Endothelial cell of umbilical vein (primary cell): Measurements from ENCODE around the gene DYRK1A. TPM values are rescaled to one million over a fixed set of nuclear protein-coding genes. Genes with fewer than 3 reads are reported as not detected.

Experiments used
- BruUV-seq: library from RNA; stranded (reverse); fragments of 400-500 nt; replicated peaks from 2 replicates; lab custom pipeline; 2021; lab: Mats Ljungman, UMichigan
- CTCF ChIA-PET: fragments of 300-600, 350-600 bp; sonication (Branson Sonifier 250); formaldehyde crosslinking; loops from one replicate; lab custom pipeline; 2021; ENCODE audit warnings: antibody characterized with exemption, inconsistent platforms; lab: Charles Lee
- POLR2A ChIA-PET: fragments of 300-600, 350-600 bp; sonication (Branson Sonifier 250); formaldehyde crosslinking; loops from one replicate; lab custom pipeline; 2021; ENCODE audit warnings: antibody characterized with exemption, inconsistent platforms; lab: Charles Lee
- DNase-seq: peaks from one replicate; pipeline ENCODE4 v3.0.0-alpha.2; 2011; ENCODE audit warnings: low read depth, low spot score
- FAIRE-seq: peaks from 2 replicates; lab custom pipeline; 2011; peaks lifted over from hg19 to GRCh38; lab: Jason Lieb, UNC
- H2AFZ ChIP-seq: 2 replicates; pipeline ENCODE4 v1.6.0; 2012; ENCODE audit warnings: low read depth, low read length, control low read depth, inconsistent platforms
- H3K27ac ChIP-seq: 2 replicates; pipeline ENCODE4 v1.5.1; 2011; ENCODE audit warnings: low read depth, mild to moderate bottlenecking, control low read depth, low read length, moderate library complexity; ENCODE audit not compliant: insufficient read depth
- H3K27me3 ChIP-seq, 2 experiments: 2 replicates each; pipeline versions ENCODE4 v1.6.0 to v1.6.1; 2011; ENCODE audit warnings: low read length in 2 of 2, mixed read lengths in 1 of 2; ENCODE audit not compliant: control insufficient read depth in 2 of 2, insufficient read depth in 2 of 2
- H3K36me3 ChIP-seq, 2 experiments: 2 replicates in 1 of 2; 3 replicates in 1 of 2; pipeline ENCODE4 v1.5.1; 2011; ENCODE audit warnings: low read length in 2 of 2, mild to moderate bottlenecking in 1 of 2, moderate library complexity in 1 of 2; ENCODE audit not compliant: control insufficient read depth in 2 of 2, insufficient read depth in 2 of 2; ENCODE audit errors: extremely low read depth in 1 of 2
- H3K4me1 ChIP-seq: 3 replicates; pipeline ENCODE4 v1.5.1; 2011; ENCODE audit warnings: mild to moderate bottlenecking, low read length; ENCODE audit not compliant: control insufficient read depth, insufficient read depth; ENCODE audit errors: extremely low read depth
- H3K4me2 ChIP-seq: 2 replicates; pipeline ENCODE4 v1.6.1; 2011; ENCODE audit warnings: low read length, control low read depth, mixed read lengths; ENCODE audit not compliant: insufficient read depth
- H3K4me3 ChIP-seq, 3 experiments: fragments of 200-600 bp in 1 of 3; sonication (generic), shearing (Covaris generic) in 1 of 3; replicated peaks in 1 of 3; 2 replicates each; pipeline ENCODE4 v1.5.1; 2011 to 2016; ENCODE audit warnings: control low read depth in 3 of 3, low read length in 3 of 3, mild to moderate bottlenecking in 2 of 3, inconsistent platforms in 1 of 3, low read depth in 1 of 3, moderate library complexity in 1 of 3; ENCODE audit not compliant: insufficient read depth in 1 of 3
- H3K79me2 ChIP-seq: 2 replicates; pipeline ENCODE4 v1.6.0; 2012; ENCODE audit warnings: low read length, inconsistent platforms; ENCODE audit not compliant: control insufficient read depth, insufficient read depth
- H3K9ac ChIP-seq: replicated peaks from 2 replicates; pipeline ENCODE3; 2011; ENCODE audit warnings: low read length, control low read depth; ENCODE audit not compliant: insufficient read depth; ENCODE audit errors: extremely low read depth
- H3K9me1 ChIP-seq: replicated peaks from 3 replicates; pipeline ENCODE4 v1.6.0; 2011; ENCODE audit warnings: mild to moderate bottlenecking, low read length; ENCODE audit not compliant: control insufficient read depth, insufficient read depth; ENCODE audit errors: extremely low read depth
- H3K9me3 ChIP-seq: replicated peaks from 2 replicates; pipeline ENCODE4 v1.5.1; 2012; ENCODE audit warnings: low read length, inconsistent platforms; ENCODE audit not compliant: control insufficient read depth, insufficient read depth
- H4K20me1 ChIP-seq: replicated peaks from 2 replicates; pipeline ENCODE3; 2011; ENCODE audit warnings: mild to moderate bottlenecking, low read length; ENCODE audit not compliant: control insufficient read depth, insufficient read depth; ENCODE audit errors: extremely low read depth
- CTCF ChIP-seq, 2 donors: IDR thresholded peaks; 1 replicate in 1 of 2; 2 replicates in 1 of 2; pipeline ENCODE4 v1.5.1; 2011; ENCODE audit warnings: low read length in 2 of 2, mild to moderate bottlenecking in 2 of 2, moderate library complexity in 2 of 2, control low read depth in 1 of 2, inconsistent platforms in 1 of 2, low read depth in 1 of 2; ENCODE audit not compliant: insufficient read depth in 1 of 2; ENCODE audit errors: extremely low read depth in 1 of 2
- EZH2 ChIP-seq: IDR thresholded peaks from 2 replicates; pipeline ENCODE4 v1.6.1; 2012; ENCODE audit warnings: borderline replicate concordance, low read depth, mild to moderate bottlenecking, moderate library complexity, low read length, inconsistent platforms; ENCODE audit not compliant: severe bottlenecking
- FOS ChIP-seq: IDR thresholded peaks from 2 replicates; pipeline ENCODE4 v1.6.1; 2011; ENCODE audit warnings: mild to moderate bottlenecking, low read length, moderate library complexity, borderline replicate concordance; ENCODE audit not compliant: insufficient read depth
- GATA2 ChIP-seq: IDR thresholded peaks from 2 replicates; pipeline ENCODE4 v1.7.0; 2011; ENCODE audit warnings: low read depth, mild to moderate bottlenecking, moderate library complexity, mixed read lengths, low read length; ENCODE audit not compliant: insufficient read length, insufficient read depth
- JUN ChIP-seq: IDR thresholded peaks from 2 replicates; pipeline ENCODE4 v1.6.1; 2011; ENCODE audit warnings: borderline replicate concordance, low read depth; ENCODE audit not compliant: insufficient read length, insufficient read depth
- MAX ChIP-seq: IDR thresholded peaks from 2 replicates; pipeline ENCODE4 v1.6.1; 2011; ENCODE audit not compliant: insufficient read depth, insufficient read length
- MYC ChIP-seq: IDR thresholded peaks from one replicate; pipeline ENCODE4 v1.6.1; 2011; ENCODE audit warnings: mild to moderate bottlenecking, low read depth, low read length
- POLR2A ChIP-seq: IDR thresholded peaks from 2 replicates; pipeline ENCODE4 v1.6.1; 2012; ENCODE audit warnings: low read depth, mild to moderate bottlenecking, control low read depth, low read length
- POLR2AphosphoS5 ChIP-seq: IDR thresholded peaks from 2 replicates; pipeline ENCODE4 v1.6.1; 2012; ENCODE audit warnings: low read depth, mild to moderate bottlenecking, control low read depth, low read length, moderate library complexity; ENCODE audit not compliant: insufficient read depth
- dilution Hi-C: fragments of 300-500 bp; cut with MboI; formaldehyde crosslinking; loops from one replicate; pipeline ENCODE4 v1.15.0; 2019; ENCODE audit warnings: low sequenced_read_pairs; ENCODE audit not compliant: extremely low pct_ligation_motif_present
- intact Hi-C: fragments of 100-400 bp; cut with micrococcal nuclease; formaldehyde crosslinking; loops from one replicate; pipeline ENCODE4 v1.10.0; 2022
- polyA plus RNA-seq, 4 experiments: library from polyadenylated mRNA; depleted of rRNA in 3 of 4; stranded (reverse) in 3 of 4; unstranded in 1 of 4; fragments of >200 nt; gene quantifications; 2 replicates each; pipeline versions ENCODE4 v1.2.1 to v1.2.3, GENCODE V29; 2011 to 2012; ENCODE audit warnings: missing spikeins in 1 of 4
- total RNA-seq: library from RNA; stranded (reverse); gene quantifications from 2 replicates; pipeline ENCODE4 v1.2.3, GENCODE V29; 2021

DYRK1A gene
- total and polyA plus RNA-seq, 2 donors (not counting 3 experiments of a cell fraction or from before 2014, with no cell fraction given) = 51.8 to 53.7 TPM

GRCh38 chr21:37575580-37575979, 209.0 kb downstream of the DYRK1A start:
- H3K4me2 ChIP-seq = no peak overlapping the region

More at GRCh38 chr21:37575580-37575979, 209.0 kb downstream of the DYRK1A start:
- BruUV-seq = no TSS peak
- H3K36me3 ChIP-seq = no peaks in the 10 kb centered on the region
- DNase-seq (no peak), FAIRE-seq (no peak)
- no peak overlapping the region for H3K9ac ChIP-seq
- H3K4me3 ChIP-seq = no peak overlapping the region
- TF ChIP-seq GATA2 (no peak), JUN (no peak), CTCF (IDR thresholded peaks at IDR 0.05; ENCODE audit: extremely low read depth in 1 of 2, insufficient read depth in 1 of 2, low read depth in 1 of 2, low read length in 2 of 2) (no peak), MAX (no peak), MYC (no peak), POLR2A (no peak), EZH2 (no peak), POLR2AphosphoS5 (no peak), FOS (no peak)
- peaks cover 0 to 4% of the 10 kb centered on the region in 2 experiments for H3K27me3 ChIP-seq
- no peaks in the 10 kb centered on the region for H4K20me1 ChIP-seq
- H3K79me2 ChIP-seq = no peaks in the 10 kb centered on the region
- dilution Hi-C loops (no loop called here), intact Hi-C loops (no loop called here)
- no peak overlapping the region for H3K27ac ChIP-seq
- H2AFZ ChIP-seq = no peak overlapping the region
- CTCF ChIA-PET = interaction anchor here (0.9 to 1.3 kb wide), 2 partner anchors 11 to 99 kb away, joined by 3 to 4 read pairs; no protein-coding TSS in a partner anchor
- no peaks in the 10 kb centered on the region for H3K9me1 ChIP-seq
- H3K4me1 ChIP-seq = peaks cover 4% of the 10 kb centered on the region
- POLR2A ChIA-PET = interaction anchor here (1.3 kb wide), 1 partner anchor 12 kb away, joined by 4 read pairs; no protein-coding TSS in a partner anchor
- no peaks in the 10 kb centered on the region for H3K9me3 ChIP-seq

Other genes with a start within 250 kb of the DYRK1A start
- 53.7 and 57.3 TPM in 2 replicates for gene VPS26C, start 99.4 kb upstream of the DYRK1A start, total RNA-seq
- 32.1 and 35.2 TPM in 2 replicates for gene VPS26C, start 99.4 kb upstream of the DYRK1A start, polyA plus RNA-seq